Endodermal cell (in vitro differentiated cells): ENCODE data around the gene NDUFAF2. TPM values are rescaled to one million over a fixed set of nuclear protein-coding genes. Genes with fewer than 3 reads are reported as not detected.

Source experiments
- DNase-seq: peaks from one replicate; pipeline ENCODE4 v3.0.0-alpha.2; 2017
- H3K27ac ChIP-seq: 2 replicates; pipeline ENCODE4 v1.5.1; 2013; ENCODE audit warnings: mild to moderate bottlenecking, low read depth, low read length, moderate library complexity
- H3K27me3 ChIP-seq: 2 replicates; pipeline ENCODE4 v1.6.1; 2013; ENCODE audit warnings: mild to moderate bottlenecking, low read length, moderate library complexity; ENCODE audit not compliant: insufficient read depth, control insufficient read depth, poor library complexity, severe bottlenecking
- H3K36me3 ChIP-seq: 2 replicates; pipeline ENCODE4 v1.7.0; 2013; ENCODE audit warnings: mild to moderate bottlenecking, low read length, moderate library complexity; ENCODE audit not compliant: control insufficient read depth, insufficient read depth
- H3K4me1 ChIP-seq: one replicate; pipeline ENCODE4 v1.7.0; 2013; ENCODE audit warnings: low read length; ENCODE audit not compliant: control insufficient read depth, insufficient read depth
- H3K4me3 ChIP-seq: 2 replicates; pipeline ENCODE4 v1.5.1; 2013; ENCODE audit warnings: mild to moderate bottlenecking, low read length, moderate library complexity
- H3K9ac ChIP-seq: 2 replicates; pipeline ENCODE4 v1.6.1; 2013; ENCODE audit warnings: mild to moderate bottlenecking, low read length, moderate library complexity; ENCODE audit not compliant: poor library complexity, severe bottlenecking; ENCODE audit errors: extremely low read depth
- H3K9me3 ChIP-seq: 2 replicates; pipeline ENCODE4 v1.6.1; 2013; ENCODE audit warnings: mild to moderate bottlenecking, low read length, moderate library complexity; ENCODE audit not compliant: control insufficient read depth
- H3K27ac Mint-ChIP-seq: 2 replicates; pipeline ENCODE4 v1.8.0; 2020; ENCODE audit warnings: mixed read lengths
- H3K27me3 Mint-ChIP-seq: 2 replicates; pipeline ENCODE4 v1.8.0; 2021; ENCODE audit warnings: mild to moderate bottlenecking, mixed read lengths; ENCODE audit not compliant: insufficient read depth
- H3K36me3 Mint-ChIP-seq: 2 replicates; pipeline ENCODE4 v1.8.0; 2020; ENCODE audit warnings: low read depth, mixed read lengths
- H3K4me1 Mint-ChIP-seq: 2 replicates; pipeline ENCODE4 v1.8.0; 2020; ENCODE audit warnings: mixed read lengths
- H3K4me3 Mint-ChIP-seq: 2 replicates; pipeline ENCODE4 v1.8.0; 2020; ENCODE audit warnings: mild to moderate bottlenecking, moderate library complexity, mixed read lengths
- H3K9me3 Mint-ChIP-seq: 2 replicates; pipeline ENCODE4 v1.8.0; 2020; ENCODE audit warnings: mild to moderate bottlenecking, mixed read lengths
- CTCF ChIP-seq: fragments of 200-600 bp; sonication (generic); conservative IDR thresholded peaks from 2 replicates; pipeline ENCODE4 v1.5.0; 2021; ENCODE audit warnings: antibody characterized with exemption, mild to moderate bottlenecking
- WGBS, 2 experiments: methylation state at CpG; one replicate each; pipeline versions ENCODE4 v1.1.5 to v1.1.7; 2013; ENCODE audit warnings: missing lambda C conversion rate in 2 of 2, mixed read lengths in 1 of 2; ENCODE audit not compliant: insufficient coverage in 1 of 2, insufficient read length in 1 of 2; 5-methylcytosine and 5-hydroxymethylcytosine counted together
- total RNA-seq, 2 donors: library from RNA; stranded (reverse); fragmentation: NEBNext Ultra II Directional in 1 of 2; extraction: Animal tissue kit (Norgen Biotek cat#: 25700) in 1 of 2; gene quantifications; 2 replicates in 1 of 2; 3 replicates in 1 of 2; pipeline ENCODE4 v1.2.1, GENCODE V29; 2021

NDUFAF2 gene
- total RNA-seq, 2 donors from 2014 or later, result 20.5 to 23.0 TPM

GRCh38 chr5:61148515-61148914, 203.5 kb downstream of the NDUFAF2 start:
- Histone ChIP-seq H3K9me3 (no peaks in the 10 kb centered on the region), H3K4me3 (no peak overlapping the region), H3K27ac (no peak overlapping the region), H3K4me1 (no peaks in the 10 kb centered on the region), H3K9ac (no peak overlapping the region), H3K36me3 (no peaks in the 10 kb centered on the region), H3K27me3 (no peaks in the 10 kb centered on the region)
- Mint-ChIP-seq H3K4me3 (no peak overlapping the region), H3K27me3 (no peaks in the 10 kb centered on the region), H3K36me3 (no peaks in the 10 kb centered on the region), H3K9me3 (no peaks in the 10 kb centered on the region), H3K4me1 (peaks cover 2% of the 10 kb centered on the region), H3K27ac (no peak overlapping the region)
- DNase-seq, result no peak
- no peak for TF ChIP-seq CTCF

GRCh38 chr5:61151893-61152292, 206.9 kb downstream of the NDUFAF2 start:
- Mint-ChIP-seq H3K9me3 (no peaks in the 10 kb centered on the region), H3K27me3 (no peaks in the 10 kb centered on the region), H3K36me3 (peaks cover 17% of the 10 kb centered on the region)

GRCh38 chr5:61159070-61159469, 214.1 kb downstream of the NDUFAF2 start:
- Mint-ChIP-seq H3K27ac (no peak overlapping the region), H3K4me1 (peaks cover 11% of the 10 kb centered on the region), H3K9me3 (peaks cover 6% of the 10 kb centered on the region), H3K36me3 (peaks cover 50% of the 10 kb centered on the region), H3K4me3 (no peak overlapping the region), H3K27me3 (no peaks in the 10 kb centered on the region)
- no peak overlapping the region for H3K4me3 ChIP-seq
- no peaks in the 10 kb centered on the region for H3K4me1 ChIP-seq
- H3K36me3 ChIP-seq, result peaks cover 42% of the 10 kb centered on the region
- no peak for TF ChIP-seq CTCF
- WGBS, 2 experiments, result 100% methylated on average over 3 of the region's 3 CpGs; no CpG with 5 or more reads in 1 of the 2 experiments
- H3K27me3 ChIP-seq, result no peaks in the 10 kb centered on the region
- H3K9ac ChIP-seq, result no peak overlapping the region
- H3K9me3 ChIP-seq, result peaks cover 4% of the 10 kb centered on the region
- no peak for DNase-seq
- no peak overlapping the region for H3K27ac ChIP-seq

More at GRCh38 chr5:61151893-61152292, 206.9 kb downstream of the NDUFAF2 start:
- H3K36me3 ChIP-seq, result peaks cover 4% of the 10 kb centered on the region
- no peaks in the 10 kb centered on the region for H3K4me1 ChIP-seq
- H3K27me3 ChIP-seq, result no peaks in the 10 kb centered on the region
- H3K4me3 Mint-ChIP-seq, result no peak overlapping the region
- H3K4me1 Mint-ChIP-seq, result no peaks in the 10 kb centered on the region
- no peak for DNase-seq
- H3K4me3 ChIP-seq, result no peak overlapping the region
- H3K27ac Mint-ChIP-seq, result no peak overlapping the region
- WGBS, 2 experiments, result 88% methylated on average over 2 of the region's 2 CpGs; no CpG with 5 or more reads in 1 of the 2 experiments
- no peaks in the 10 kb centered on the region for H3K9me3 ChIP-seq
- H3K9ac ChIP-seq, result no peak overlapping the region
- TF ChIP-seq CTCF, result no peak
- H3K27ac ChIP-seq, result no peak overlapping the region
